Measurements from ENCODE around the gene UQCRC2.
"Not testable (repeated sequence)": the region's sequence is repeated elsewhere in the genome, so short reads cannot be mapped to it uniquely, and the experiment has no call there.

UQCRC2 gene

DNA sequence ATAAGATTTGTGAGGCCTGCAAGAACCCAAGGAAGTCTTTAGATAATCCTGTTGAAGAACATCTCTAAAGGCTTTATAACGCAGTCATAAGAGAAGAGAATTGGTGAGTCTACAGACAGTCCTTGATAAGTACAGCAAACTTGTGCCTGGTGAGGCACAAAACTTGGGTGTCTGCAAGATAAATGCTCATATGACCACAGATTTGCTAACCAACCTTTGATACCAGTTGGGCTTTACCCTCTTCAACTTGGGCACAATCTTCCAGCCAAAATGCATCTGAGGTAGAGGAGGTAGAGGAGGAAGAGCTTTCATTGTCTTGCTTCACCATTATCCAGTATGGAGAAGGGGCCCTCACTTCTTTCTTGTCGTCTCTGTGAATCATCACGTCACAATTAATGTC, 30.9 kb downstream of the UQCRC2 start:
- ATAC-seq: no peak

DNA sequence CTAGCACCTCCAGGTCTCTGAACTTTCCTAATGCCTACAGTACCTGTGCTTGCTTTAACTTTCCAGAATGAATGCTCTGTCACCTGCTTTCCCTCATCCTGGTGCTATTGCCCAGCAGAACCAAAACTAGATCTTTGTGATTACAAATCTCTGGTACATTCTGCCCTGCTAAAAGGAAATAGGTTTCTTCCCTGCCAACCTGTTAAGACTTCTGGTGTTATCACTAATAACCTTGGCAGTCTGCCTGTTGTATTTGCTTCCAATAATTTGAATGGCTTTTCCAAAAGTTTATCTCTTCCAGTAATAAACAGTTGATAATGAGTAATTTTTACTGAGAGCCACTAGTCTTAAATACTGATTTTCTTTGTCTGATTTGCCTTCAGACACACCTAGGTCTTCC, 32.4 kb downstream of the UQCRC2 start:
- no peak for ATAC-seq

DNA sequence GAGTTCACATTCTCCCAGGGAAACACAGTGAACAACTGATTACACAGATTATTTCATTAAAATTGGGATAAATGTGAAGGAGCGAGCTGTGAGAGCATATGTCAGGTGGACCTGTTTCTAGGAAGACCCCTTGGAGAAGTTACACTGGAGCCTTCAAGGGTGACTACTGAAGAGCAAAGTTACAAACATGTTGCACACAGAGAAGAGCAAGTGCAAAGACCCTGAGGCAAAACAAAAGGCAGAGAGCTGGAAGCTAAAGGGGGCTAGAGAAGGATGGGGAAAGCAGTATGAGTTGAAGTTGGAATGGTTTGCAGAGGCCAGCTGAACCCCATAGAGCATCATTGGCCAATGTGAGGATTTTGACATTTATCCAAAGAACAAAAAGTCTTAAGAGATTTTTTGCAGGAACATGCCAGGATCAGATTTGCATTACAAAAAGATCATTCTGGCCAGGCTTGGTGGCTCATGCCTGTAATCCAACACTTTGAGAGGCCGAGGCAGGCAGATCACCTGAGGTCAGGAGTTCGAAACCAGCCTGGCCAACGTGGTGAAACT, 33.6 kb downstream of the UQCRC2 start:
- no peak for ATAC-seq

GRCh38 chr16:21987498-21987897, 34.3 kb downstream of the UQCRC2 start:
- no peak for ATAC-seq

- ATAC-seq: no peak
These were observed 36.0 kb downstream of the UQCRC2 start for GRCh38 chr16:21989133-21989532.

DNA sequence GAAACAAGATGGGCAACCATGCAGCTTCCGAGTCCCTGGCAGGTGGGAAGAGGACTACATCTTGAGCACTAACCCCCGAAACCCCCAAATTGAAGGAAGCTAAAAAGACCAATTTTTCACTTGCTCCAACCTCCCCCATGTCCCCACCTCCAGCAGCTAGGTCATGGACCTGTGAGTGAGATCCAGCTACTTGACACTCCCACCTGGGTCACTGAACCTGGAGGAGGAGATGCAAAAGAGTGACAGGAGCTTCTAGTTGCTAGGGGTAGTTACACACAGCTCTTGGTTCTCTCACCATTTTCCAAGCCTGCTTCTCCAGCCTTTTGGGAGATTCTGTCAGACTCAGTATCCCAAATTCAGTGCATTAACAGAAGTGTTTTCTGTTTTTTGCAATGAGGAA, 36.6 kb downstream of the UQCRC2 start:
- ATAC-seq: no peak

GRCh38 chr16:21990381-21990944, 37.3 kb downstream of the UQCRC2 start:
- no peak for ATAC-seq

DNA sequence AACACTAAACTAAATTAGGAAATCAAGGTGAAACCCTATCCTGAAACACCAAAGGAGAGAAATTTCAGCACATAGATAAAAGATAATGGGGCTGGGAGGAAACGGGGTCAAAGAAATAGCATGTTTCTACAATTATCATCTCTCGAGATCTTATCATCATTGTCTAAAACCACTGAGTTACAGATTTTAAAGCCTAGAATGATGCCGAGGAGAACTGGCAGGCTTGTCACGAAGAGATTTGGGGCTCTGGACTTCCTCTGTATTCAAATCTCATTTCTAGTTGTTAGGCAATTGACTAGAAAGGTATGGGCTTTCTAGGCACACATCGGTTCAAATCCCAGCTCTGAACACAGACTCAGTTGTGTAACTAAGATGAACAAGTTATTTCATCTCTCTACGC, 38.5 kb downstream of the UQCRC2 start:
- ATAC-seq: no peak

DNA sequence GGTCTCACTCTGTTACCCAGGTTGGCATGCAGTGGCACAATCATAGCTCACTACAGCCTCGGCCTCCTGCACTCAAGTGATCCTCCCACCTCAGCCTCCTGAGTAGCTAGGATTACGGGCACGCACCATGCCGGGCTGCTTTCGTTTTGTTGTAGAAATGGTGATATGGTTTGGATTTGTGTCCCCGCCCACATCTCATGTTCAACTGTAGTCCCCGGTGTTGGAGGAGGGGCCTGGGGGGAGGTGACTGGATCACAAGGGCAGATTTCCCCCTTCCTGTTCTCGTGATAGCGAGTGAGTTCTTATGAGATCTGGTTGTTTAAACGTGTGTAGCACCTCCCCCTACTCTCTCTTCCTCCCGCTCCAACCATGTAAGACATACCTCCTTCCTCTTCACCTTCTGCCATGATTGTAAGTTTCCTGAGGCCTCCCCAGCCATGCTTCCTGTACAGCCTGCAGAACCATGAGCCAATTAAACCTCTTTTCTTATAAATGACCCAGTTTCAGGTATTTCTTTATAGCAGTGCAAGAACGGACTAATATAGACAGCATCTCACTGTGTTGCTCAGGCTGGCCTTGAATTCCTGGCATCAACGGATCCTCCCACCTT, 41.8 kb downstream of the UQCRC2 start:
- ATAC-seq: no peak

- ATAC-seq: no peak
These were observed 43.9 kb downstream of the UQCRC2 start for GRCh38 chr16:21996923-21997696.

- ATAC-seq: no peak
These were observed 44.7 kb downstream of the UQCRC2 start for GRCh38 chr16:21997697-21998480.

DNA sequence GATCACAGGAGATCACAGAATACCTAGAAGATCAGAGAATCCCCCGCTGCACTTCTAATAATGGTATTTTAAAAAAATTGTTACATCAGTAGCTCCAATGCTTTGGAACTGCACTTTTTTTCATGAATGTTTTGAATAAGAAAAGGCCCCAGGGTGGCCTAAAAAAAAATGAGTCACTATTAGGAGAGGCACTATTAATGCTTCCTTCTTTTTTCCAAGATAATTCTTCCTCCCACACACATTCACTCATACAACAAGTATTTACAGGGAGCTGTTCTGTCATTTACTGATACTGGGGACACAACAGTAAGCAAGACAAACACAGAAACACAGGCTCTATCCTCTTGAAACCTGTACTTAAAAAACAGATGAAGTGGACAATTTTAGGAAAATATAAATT, 48.4 kb downstream of the UQCRC2 start:
- ATAC-seq: no peak

- ATAC-seq: not testable (repeated sequence)
These were observed 48.9 kb downstream of the UQCRC2 start for GRCh38 chr16:22002047-22002446.

DNA sequence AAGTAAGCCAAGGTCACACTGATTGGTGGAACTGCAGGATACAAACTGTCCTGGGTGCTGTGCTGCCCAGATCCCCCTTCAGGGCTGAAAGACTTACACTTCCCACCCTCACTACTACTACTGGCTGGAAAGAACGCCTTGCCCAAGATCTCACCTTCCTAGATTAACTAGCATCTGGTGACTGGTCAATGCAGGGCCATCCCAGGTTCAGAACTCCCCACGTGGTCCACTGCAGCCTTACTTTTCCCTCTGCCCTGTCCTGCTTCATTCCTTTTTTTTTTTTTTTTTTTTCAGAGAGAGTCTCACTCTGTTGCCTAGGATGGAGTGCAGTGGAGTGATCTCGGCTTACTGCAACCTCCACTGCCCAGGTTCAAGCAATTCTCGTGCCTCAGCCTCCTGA, 50.0 kb downstream of the UQCRC2 start:
- ATAC-seq: no peak

DNA sequence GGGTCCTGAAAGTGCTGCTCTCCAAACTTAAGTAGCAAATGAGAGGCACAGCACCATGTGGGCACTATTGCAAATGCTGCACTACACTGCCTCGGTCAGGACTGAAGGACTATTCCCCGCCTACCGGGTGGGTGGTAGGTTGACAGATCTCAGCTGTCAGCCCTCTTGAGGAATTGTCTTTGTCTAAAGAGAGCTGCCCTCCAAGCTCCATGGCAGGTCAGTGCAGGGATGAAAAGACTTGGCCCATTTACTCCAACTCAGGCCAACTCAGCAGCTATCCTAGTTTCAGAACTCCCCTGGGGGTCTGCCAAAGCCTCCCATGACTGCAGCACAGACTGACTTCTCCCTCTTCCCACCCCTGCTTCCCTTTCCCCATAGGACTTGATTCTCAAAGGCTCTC, 51.2 kb downstream of the UQCRC2 start:
- no peak for ATAC-seq

GRCh38 chr16:22005746-22006145, 52.6 kb downstream of the UQCRC2 start:
- ATAC-seq: no peak

DNA sequence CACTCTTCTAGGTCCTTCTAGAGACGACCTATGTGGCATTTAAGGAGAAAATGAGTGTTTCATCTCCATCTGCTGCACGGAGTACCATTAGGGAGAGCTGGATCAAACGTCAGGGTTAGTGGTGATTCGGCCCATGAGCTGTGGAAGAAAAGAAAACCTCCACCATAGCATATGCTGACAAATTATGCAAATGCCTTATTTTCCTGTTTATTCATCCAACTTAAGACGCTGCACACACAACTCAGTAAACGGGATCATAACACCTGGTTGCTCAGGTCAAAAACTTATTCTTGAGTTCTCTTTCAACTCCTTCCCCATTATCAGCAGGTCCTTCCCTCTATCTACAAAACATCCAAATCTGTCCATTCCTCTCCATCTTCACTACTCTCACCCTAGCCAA, 53.5 kb downstream of the UQCRC2 start:
- ATAC-seq: no peak

GRCh38 chr16:22007159-22007508, 54.0 kb downstream of the UQCRC2 start:
- ATAC-seq: no peak

DNA sequence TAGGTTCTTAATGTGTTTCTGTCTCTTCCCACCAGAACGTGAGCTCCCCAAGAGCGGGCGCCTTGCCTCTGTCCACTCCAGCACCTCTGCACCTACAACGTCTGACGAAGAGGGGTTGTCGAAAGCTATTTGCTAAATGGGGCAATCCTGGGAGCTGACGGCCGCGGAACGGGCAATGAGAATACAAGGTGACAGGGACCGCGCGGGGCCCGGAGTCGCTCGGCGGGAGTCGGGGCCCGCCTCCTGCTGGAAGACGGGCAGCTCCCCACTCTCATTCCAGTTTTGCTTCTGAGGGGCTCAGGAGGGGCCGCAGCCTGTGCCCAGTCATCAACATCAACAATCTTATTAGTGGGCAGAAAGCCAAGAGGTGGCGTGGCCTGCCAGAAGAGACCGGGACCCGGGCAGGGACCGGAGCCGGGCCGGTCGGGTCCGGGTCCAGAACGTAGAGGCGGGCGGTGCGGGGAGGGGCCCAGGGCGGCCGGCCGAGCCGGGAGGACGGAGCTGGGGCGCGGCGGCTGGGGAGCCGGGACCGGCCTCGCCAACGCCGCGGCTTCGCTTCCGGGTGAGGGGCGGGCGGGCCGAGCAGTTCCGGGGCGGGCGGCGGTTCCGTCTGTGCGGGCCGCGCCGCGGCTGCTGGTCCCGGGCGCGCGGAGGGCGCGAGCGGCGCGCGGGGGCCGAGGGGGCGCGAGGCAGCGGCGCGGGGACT, 54.5 kb downstream of the UQCRC2 start, which contains the start of gene MOSMO:
Gene MOSMO (plus strand): TSS at position 603 of the 706 bp plus-strand sequence. CDS start 191 bp downstream, outside the sequence.
- ATAC-seq: peak; percentile 92 to 95

DNA sequence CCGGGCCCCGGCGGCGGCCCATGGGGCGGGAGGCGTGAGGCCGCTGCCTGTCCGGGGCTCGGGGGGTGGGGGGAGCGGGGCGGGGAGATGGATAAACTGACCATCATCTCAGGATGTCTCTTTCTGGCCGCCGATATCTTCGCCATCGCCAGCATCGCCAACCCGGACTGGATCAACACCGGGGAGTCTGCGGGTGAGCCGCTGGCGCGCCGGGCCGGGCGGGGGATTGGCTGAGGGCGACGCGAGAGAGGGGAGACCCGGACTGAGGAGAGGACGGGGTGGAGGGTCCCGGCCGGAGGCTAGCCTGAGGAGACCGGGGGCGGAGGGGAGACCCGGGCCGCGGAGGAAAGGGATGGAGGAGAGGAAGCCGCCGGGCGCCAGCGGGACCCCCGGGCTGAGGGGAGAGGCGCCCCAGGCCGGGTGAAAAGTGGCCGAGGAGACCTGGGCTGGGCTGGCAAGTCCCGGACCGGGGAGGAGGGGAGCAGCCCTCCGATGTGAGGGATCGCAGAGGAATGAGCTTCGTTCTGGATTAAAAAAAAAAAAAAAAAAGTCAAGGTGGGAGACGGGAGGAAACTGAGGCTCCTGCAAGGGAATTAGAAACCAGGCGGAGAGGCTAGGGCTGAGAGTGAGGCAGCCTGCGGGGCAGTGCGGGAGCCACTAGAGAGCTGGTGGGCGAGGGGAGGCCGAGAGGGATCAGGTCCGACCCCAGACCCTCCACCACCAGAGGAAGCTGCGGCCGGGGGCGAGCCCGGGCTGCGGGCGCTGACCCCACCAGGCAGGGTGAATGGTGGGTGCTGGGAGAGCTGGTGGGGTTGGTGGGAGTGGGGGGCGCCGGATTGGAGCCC, 55.3 kb downstream of the UQCRC2 start:
- ATAC-seq: peak; percentile 25 to 27

DNA sequence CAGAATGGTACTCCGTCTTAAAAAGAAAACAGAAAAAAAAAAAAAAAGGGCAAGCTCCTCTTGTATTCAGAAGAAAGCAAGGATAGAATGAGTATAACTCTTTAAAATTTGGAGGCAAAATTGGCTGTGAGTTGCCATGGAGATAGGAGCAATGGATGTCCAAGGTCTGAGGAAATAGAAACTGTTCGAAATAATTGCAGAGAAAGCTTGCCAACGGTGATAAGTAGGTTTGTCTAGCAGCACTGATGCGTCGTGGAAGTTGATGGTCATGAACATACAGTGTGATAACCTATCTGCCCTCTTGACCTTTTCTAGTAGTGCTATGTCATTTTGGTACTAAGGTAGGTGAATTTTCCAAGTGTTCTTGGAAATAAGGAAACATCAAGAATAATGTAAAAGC, 57.7 kb downstream of the UQCRC2 start:
- ATAC-seq: no peak

All from activated CD4-positive, CD25-positive, alpha-beta regulatory T cell treated with anti-CD3 and anti-CD28 coated beads, Interleukin-2, amount 50 U/mL, for 24 hours (primary cell).